ENCODE data around the gene GRIP2.

The GRIP2 gene

DNA sequence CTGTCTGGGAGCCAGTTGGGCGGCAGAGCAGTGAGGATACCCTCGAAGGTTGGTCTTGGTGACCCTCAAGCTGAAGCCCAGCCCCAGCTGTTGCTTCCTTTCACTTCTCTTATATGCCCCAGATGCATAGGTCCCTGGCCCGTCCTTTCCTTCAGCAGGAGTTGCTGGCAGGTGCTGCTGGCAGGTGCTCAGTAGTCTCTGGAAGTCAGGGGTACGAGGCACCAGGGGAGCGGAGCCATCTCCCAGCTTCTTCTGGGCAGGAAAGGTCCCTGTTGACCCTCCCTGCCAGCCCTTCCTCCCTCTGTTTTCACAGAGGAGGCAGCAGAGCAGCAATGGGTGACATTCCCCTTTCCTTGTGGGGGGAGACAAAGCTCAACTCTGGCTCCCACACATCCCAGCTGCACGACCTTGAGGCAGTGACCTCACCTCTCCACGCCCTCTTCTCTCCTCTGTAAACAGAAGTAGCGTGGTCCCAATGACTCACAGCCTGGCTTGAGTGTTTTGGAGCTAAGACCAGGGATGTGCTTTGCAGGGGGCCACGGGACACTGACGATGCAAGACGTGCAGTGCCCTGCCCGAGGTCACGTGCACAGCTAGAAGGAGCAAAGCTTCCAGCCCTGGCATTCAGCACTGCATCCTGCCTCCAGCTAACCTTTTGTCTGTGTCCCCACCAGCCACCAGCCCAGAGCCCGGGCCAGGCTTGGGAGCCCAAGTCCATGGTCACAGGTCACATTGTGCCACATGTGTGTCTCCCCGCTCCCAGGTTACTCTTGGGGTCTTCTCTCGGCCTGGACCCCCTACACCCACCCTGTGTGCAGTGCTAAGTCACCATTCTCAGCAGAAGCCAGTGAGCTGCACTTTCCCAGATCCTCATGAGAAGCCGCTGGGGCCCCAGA, 88.0 kb downstream of the GRIP2 start:
- DNase-seq (ENCODE audit: low spot score) = peak; percentile 11

DNA sequence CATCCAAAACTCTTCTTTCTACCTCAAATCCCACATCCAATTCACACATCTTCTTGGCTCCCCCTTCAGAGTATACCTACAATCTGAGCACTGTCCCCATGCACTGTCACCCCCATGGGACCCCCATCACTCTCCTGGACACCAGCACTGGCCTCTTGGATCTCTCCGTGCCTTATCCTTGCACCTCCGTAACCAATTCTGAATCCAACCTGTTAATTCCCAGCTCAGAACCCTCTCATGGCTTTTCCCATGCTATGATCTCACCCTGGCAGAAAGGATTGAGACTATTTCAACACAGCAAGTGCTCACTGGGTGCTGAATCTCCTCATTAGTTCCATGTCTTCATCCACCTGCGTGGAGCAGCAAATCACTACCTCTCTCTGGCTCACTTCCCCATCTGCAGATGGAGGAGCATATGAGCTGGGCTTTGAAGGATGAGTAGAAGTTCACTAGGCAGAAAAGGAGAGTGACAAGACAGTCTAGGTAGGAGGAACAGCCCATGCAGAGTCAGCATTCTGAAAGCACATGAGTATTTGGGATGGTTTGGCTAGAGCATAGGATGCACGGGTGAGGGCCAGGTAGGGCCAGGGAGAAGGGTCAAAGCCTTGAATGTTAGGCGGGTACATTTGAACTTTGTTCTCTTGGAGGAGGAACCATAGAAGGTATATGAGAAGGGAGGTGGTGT, 89.1 kb downstream of the GRIP2 start:
- DNase-seq (ENCODE audit: low spot score) = no peak

DNA sequence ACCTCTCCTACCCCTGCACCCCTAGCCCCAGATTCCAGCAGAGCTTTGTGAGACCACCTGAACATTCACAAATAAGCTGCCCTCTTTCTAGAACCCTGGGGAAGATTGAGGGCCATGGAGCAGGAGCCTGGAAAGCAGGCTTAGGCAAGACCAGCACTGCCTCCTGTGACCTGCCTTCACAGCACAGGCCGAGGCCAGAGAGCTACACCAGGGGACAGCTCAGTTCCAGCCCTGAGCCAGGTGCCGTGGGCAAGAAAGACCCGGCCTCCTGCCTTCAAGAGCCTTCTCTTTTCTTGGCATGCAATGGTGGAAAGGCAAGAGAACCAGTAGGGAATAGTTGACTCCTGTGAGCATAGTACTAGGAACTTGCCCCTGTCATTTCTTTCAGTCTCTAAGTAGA, 89.6 kb downstream of the GRIP2 start:
- no peak for DNase-seq (ENCODE audit: low spot score)

DNA sequence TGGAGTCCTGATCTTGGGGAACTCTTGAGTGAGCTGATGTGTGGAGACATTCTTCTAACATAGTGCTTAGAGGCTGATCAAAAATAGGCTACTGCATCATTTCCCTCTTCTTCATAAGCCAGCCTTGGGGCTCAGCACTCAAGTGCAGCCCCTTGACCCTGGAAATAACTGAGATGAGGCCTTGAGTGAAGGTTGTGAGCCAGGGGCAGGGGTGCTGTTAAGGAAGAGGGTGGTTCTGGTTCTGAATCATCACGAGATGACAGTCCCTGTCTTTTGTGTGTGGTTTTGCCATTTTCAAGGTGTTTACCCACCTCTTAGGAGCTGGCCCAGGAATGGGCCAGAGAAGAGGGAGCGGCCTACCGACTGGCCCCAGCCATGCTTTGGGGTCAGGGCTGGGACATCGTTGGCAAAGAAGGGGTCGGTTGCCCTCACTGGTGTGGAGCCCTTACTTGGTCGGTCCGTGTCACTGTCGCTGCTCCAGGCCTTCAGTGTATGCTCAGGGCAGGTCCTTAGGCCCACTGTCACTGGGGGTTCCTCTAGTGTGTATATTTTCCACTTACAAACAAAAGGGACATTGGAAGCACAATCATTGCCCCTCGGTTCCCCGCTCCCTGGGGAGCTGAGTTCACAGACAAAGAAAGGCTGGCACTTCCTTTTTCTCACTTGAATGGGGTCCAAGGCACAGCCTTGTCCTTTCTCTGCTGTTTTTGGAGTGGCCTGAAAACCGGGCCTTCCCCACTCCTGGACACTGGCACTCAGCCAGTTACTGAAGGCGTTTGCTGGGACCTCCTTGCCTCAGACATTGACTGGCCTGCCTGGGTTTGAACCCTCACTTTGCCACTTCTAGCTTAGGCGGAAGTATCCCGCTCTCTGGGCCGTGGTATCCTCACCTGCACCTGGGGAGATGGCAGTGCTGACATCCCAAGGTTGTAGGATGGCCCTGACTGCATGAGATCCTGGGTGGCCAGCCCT, 91.1 kb downstream of the GRIP2 start:
- no peak for DNase-seq (ENCODE audit: low spot score)

DNA sequence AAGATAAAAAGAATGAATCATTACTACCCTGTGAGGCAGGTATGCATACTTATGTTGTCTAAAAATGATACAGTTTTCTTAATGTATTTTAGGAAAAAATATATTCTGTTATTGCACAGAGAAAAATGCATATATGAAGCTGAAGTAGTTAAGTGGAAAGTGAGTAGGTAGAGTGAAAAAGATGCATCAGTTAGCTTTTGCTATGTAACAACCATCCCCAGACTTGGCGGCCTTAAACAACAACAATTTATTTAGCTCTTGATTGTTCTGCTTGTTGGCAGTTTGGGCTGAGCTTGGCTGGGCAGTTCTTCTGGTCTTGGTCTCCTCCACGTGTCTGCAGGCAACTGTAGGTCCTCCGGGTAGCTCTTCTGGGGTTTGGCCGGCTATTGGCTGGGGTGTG, 92.1 kb downstream of the GRIP2 start:
- DNase-seq (ENCODE audit: low spot score) = no peak

DNA sequence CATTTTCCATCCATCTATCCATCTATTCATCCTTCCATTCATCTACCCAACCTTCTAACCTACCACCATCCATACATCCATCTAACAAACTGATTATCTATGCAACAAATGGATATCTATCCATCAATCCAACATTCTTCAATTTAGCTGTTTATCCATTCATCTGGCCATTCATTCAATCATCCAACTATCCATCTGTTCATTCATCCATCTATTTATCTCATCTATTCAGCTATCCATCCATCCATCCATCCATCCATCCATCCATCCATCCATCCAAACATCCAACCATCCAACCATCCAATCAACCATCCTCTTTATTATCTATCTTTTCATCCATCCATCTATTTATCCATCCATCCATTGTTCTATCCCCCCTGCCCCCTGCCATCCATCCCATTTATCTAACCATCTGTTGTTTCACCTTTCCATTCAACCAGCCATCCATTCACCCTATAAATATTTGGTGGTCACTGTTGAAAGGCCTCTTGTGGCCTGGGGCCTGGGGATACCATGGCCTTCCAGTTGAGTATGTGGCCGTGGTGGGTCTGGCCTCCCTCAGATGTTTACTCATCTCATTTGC, 93.1 kb downstream of the GRIP2 start:
- DNase-seq (ENCODE audit: low spot score) = no peak

DNA sequence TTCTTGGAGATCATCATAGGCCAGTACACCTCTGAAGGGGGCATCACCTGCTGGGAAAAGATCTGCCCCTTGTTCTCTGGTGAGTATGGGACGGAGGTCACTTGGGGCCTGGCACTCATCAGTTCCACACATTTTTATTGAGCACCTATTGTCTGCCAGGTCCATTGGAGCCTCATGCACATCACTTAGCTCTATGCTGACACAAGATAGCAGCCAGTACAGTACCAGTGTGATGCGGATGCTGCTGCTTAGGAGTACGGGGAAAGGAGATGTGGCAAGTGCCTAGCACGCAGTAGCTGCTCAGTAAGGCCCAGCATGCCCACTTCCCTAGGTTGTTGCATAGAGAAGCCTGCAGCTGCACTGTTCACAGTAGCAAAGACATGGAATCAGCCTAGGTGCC, 94.4 kb downstream of the GRIP2 start:
- no peak for DNase-seq (ENCODE audit: low spot score)

DNA sequence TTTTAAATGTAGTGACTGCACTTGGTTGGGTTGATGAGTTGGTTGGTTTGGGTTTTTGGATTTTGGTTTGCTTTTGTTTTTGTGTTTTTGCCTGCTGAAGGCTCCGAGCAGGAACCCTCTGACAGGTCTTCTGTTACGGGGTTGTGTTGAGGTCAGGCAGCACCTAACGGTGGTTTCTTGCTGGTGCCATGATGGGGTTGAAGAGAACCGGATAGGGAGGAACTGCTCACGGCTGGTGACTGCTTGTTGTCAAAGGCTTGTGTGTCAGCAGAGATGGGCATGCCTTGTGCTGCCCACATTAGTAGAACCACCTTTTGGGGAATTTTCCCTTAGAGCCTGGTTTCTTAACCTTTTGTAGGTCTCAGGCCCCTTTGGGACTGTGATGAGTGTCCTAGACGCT, 95.8 kb downstream of the GRIP2 start:
- DNase-seq (ENCODE audit: low spot score) = no peak

DNA sequence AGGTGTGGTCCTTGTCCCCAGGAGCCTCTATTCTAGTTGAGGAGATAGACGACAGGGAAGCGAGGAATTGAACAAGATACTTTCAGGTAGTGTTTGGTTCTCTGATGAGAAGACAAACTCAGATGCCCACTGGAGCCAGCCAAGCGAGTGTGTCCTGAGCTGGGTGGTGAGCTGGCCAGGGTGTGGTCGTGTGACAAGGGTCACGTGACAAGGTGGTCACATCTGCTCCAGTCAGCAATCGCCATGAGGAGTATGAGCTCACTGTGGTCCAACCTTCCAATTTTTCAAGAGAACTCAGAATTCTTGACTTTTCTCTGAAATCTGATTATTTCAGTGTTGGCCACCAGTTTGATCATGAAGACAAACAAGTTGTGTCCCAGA, 98.2 kb downstream of the GRIP2 start:
- no peak for DNase-seq (ENCODE audit: low spot score)

DNA sequence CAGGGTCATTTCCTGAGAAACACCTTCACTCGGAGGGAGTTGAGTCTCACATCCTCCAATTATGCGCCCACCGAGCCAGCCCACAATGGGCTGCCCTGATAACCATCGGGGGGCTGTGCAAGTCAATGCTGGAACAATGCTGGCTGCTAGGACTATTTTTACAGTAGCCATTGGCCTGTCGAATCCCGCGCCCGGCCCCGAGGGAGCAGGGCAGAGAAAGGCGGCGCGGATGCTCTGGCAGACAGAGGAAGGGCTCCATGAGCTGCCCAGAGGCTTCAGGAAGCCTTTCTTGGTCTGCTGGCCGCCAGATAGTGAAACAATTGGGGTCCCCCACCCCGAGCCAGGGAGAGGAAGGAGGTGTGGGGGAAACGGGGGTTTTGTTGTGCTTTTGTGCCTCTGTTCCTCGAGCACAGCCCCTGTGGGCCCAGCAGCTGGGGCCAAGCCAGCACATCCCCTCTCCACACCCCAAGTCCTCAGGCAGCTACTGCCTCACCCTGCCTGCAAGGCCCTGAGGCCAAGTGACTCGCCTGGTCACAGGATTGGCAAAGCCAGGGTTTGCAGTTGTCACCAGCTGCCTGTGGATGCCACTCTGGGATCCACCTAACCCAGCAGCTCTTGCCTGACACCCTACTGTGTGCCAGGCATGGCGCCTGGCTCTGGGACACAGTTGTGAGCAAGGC, 98.8 kb downstream of the GRIP2 start:
- DNase-seq (ENCODE audit: low spot score) = no peak

DNA sequence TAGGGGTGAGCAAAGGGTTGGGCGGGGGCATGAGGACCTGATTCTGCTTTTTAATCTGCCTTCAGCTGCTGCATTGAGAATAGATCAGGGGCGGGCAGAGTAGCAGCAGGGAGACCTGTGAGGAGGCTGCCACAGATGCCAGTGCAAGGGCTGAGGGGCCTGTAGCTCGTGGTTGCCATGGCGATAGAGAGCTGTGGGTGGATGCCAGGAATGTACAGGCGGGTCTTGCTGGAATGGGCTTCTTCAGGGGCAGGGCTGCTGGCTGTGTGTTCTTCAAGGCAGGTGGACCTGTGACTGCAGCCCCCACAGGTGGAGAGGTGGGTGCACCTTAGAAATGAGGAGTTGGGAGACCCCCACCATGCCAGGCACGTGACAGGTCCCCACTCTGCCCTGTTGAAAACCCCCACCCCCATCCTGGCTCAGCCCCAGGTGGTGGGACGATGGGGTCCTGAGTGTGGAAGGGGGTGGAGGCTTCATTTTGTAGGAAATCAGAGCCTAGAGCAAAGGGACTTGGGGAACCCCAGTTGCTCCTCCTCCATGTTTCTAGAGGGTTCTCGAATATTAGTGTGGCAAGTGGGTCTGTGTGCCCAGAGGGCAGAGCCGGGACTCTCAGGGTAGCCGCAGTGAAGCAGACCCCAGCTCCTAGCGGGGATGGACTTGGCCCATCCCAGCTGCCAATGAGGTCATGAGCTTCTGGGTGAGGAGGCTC, 99.5 kb downstream of the GRIP2 start:
- DNase-seq (ENCODE audit: low spot score) = no peak

DNA sequence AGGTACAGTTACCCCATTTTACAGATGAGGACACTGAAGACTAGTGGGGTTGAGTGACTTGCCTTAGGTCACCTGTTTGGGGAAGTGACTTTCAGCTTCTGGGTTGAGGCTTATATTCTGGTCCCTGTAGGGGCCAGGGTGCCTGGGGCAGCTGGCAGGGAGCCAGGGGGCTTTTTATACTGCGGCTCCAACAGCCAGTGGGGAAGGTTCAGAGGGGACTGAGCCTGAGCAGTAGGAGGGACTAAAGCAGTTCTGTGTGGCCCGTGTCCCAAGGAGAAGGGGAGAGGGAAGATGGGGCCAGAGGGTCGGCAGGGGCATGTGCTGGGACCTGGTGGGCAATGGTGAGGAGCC, 100.0 kb downstream of the GRIP2 start:
- no peak for DNase-seq (ENCODE audit: low spot score)

DNA sequence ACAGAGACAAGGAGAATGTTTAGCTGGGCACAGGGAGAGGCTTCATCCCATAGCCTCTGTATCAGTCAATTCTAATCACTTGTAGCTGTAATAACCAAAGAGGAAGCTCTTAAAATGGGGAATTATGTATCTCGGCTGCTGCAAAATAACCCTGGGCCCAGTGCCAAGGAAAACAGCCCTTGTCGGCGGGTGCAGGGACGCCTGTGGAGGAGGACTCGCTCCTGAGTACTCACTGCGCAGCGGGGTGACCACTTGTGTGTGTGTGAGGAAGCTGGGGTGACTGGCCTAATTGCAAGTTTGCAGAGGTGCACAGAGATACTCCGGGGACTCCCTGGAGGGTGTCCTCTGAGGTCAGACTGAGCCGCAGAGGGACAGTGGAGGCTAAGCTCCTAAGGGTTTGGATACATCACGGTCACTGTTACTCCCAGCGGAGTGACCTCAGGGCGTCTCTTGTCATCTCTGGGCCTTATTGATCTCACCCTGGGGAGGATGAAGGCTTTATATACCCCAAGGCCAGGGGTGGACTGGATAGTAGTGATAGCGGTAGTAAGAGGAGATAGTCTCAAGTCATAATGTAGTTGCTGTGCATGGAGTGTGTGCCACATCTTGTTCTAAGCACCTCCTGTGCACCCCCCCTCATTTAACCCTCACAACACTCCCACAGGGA, 100.5 kb downstream of the GRIP2 start:
- no peak for DNase-seq (ENCODE audit: low spot score)

Data from LoVo (cell line).